Measurements from ENCODE around the gene CCL28. TPM values are rescaled to one million over a fixed set of nuclear protein-coding genes. Genes with fewer than 3 reads are reported as not detected.

The CCL28 gene
- total RNA-seq, 1 donor from 2014 or later, result 7.5 TPM

DNA sequence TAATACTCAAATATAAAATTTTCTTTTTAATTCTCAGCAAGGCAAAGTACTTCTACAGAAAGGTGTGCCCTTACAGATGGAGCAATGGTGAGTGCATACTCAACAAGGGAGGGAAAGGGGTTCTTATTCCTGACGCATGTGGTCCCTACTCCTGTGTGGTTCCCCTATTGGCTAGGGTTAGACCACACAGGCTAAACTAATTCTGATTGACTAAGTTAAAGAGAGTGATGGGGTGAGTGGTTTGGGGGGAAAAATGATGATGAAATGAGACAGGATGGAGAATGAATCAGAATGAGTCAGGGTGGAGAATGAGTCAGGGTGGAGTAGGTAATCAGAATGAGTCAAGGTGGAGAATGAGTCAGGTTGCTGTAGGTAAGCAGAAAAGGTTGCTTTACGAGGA is 76.0 kb downstream of the CCL28 start:
- no peak for DNase-seq (ENCODE audit: low read depth)
- no peaks in the 10 kb centered on the region for H3K27me3 ChIP-seq (ENCODE audit: control insufficient read depth, insufficient read depth, low read length)
- H3K36me3 ChIP-seq (ENCODE audit: control insufficient read depth, insufficient read depth, low read length), result no peaks in the 10 kb centered on the region
- TF ChIP-seq, protein P1, sequence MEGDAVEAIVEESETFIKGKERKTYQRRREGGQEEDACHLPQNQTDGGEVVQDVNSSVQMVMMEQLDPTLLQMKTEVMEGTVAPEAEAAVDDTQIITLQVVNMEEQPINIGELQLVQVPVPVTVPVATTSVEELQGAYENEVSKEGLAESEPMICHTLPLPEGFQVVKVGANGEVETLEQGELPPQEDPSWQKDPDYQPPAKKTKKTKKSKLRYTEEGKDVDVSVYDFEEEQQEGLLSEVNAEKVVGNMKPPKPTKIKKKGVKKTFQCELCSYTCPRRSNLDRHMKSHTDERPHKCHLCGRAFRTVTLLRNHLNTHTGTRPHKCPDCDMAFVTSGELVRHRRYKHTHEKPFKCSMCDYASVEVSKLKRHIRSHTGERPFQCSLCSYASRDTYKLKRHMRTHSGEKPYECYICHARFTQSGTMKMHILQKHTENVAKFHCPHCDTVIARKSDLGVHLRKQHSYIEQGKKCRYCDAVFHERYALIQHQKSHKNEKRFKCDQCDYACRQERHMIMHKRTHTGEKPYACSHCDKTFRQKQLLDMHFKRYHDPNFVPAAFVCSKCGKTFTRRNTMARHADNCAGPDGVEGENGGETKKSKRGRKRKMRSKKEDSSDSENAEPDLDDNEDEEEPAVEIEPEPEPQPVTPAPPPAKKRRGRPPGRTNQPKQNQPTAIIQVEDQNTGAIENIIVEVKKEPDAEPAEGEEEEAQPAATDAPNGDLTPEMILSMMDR (IDR thresholded peaks at IDR 0.05; ENCODE audit: insufficient read depth, low read length, poor library complexity, severe bottlenecking), result no peak
- no peak overlapping the region for H3K4me3 ChIP-seq (ENCODE audit: low read depth, low read length)

DNA sequence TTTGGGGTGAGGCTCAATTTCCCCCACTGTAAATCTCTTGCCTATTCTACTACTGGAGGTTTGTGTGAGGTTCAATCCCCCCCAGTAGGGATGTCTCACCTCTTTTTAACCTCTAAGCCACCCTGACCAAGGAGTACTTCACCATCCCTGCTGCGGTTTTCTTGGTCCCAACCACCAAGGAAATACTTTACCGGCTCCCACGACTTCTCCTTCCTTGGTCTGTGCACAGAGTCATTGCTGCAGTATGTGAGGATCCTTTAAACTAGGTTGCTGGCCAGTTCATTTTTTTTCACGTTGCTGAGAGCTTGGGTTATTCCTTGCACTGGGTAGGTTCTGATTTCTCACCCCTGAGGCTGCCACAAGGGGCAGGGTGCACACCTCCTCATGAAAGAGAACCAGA is 76.5 kb downstream of the CCL28 start:
- H3K4me3 ChIP-seq (ENCODE audit: low read depth, low read length), result no peak overlapping the region
- no peak for DNase-seq (ENCODE audit: low read depth)
- no peaks in the 10 kb centered on the region for H3K27me3 ChIP-seq (ENCODE audit: control insufficient read depth, insufficient read depth, low read length)
- H3K36me3 ChIP-seq (ENCODE audit: control insufficient read depth, insufficient read depth, low read length), result no peaks in the 10 kb centered on the region
- TF ChIP-seq, protein P1 (IDR thresholded peaks at IDR 0.05; ENCODE audit: insufficient read depth, low read length, poor library complexity, severe bottlenecking), result no peak

DNA sequence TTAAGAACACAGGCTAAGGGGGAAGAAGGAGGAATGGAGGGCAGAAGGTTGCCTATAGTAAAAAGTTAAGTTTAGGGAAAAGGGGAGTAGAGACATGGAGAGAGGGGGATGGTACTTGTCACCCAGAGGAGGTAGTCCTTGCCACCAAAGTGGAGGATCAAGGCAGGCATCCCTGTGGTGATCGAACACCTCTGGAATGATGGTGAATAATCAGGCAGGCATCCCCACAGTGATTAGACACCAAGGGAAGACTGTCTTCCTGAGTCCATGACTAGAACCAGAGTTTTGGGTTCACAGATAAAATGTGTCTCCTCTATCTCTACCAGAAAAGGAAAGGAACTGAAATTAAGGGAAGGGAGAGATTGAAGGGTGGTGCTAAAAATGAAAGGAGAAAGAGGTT is 79.8 kb downstream of the CCL28 start:
- no peak overlapping the region for H3K4me3 ChIP-seq (ENCODE audit: low read depth, low read length)
- DNase-seq (ENCODE audit: low read depth), result no peak
- H3K27me3 ChIP-seq (ENCODE audit: control insufficient read depth, insufficient read depth, low read length), result no peaks in the 10 kb centered on the region
- H3K36me3 ChIP-seq (ENCODE audit: control insufficient read depth, insufficient read depth, low read length), result no peaks in the 10 kb centered on the region
- TF ChIP-seq, protein P1 (IDR thresholded peaks at IDR 0.05; ENCODE audit: insufficient read depth, low read length, poor library complexity, severe bottlenecking), result no peak

Other genes starting within 250 kb of the CCL28 start
- 0.07 and 0.21 TPM in 2 replicates for gene NIM1K, start 220.2 kb downstream of the CCL28 start, total RNA-seq
- gene HMGCS1, start 99.0 kb downstream of the CCL28 start, total RNA-seq, result 64.3 and 72.8 TPM in 2 replicates
- 17.9 and 25.4 TPM in 2 replicates for gene TMEM267, start 71.5 kb upstream of the CCL28 start, total RNA-seq
- 0.38 and 1.1 TPM in 2 replicates for gene C5orf34, start 102.8 kb upstream of the CCL28 start, total RNA-seq
- 151 and 179 TPM in 2 replicates for gene PAIP1, start 144.7 kb upstream of the CCL28 start, total RNA-seq
- 33.3 and 41.4 TPM in 2 replicates for gene NNT, start 190.8 kb upstream of the CCL28 start, total RNA-seq